ENCODE data around the gene MED13.

The MED13 gene, protein sequence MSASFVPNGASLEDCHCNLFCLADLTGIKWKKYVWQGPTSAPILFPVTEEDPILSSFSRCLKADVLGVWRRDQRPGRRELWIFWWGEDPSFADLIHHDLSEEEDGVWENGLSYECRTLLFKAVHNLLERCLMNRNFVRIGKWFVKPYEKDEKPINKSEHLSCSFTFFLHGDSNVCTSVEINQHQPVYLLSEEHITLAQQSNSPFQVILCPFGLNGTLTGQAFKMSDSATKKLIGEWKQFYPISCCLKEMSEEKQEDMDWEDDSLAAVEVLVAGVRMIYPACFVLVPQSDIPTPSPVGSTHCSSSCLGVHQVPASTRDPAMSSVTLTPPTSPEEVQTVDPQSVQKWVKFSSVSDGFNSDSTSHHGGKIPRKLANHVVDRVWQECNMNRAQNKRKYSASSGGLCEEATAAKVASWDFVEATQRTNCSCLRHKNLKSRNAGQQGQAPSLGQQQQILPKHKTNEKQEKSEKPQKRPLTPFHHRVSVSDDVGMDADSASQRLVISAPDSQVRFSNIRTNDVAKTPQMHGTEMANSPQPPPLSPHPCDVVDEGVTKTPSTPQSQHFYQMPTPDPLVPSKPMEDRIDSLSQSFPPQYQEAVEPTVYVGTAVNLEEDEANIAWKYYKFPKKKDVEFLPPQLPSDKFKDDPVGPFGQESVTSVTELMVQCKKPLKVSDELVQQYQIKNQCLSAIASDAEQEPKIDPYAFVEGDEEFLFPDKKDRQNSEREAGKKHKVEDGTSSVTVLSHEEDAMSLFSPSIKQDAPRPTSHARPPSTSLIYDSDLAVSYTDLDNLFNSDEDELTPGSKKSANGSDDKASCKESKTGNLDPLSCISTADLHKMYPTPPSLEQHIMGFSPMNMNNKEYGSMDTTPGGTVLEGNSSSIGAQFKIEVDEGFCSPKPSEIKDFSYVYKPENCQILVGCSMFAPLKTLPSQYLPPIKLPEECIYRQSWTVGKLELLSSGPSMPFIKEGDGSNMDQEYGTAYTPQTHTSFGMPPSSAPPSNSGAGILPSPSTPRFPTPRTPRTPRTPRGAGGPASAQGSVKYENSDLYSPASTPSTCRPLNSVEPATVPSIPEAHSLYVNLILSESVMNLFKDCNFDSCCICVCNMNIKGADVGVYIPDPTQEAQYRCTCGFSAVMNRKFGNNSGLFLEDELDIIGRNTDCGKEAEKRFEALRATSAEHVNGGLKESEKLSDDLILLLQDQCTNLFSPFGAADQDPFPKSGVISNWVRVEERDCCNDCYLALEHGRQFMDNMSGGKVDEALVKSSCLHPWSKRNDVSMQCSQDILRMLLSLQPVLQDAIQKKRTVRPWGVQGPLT (N-terminal part only)

DNA sequence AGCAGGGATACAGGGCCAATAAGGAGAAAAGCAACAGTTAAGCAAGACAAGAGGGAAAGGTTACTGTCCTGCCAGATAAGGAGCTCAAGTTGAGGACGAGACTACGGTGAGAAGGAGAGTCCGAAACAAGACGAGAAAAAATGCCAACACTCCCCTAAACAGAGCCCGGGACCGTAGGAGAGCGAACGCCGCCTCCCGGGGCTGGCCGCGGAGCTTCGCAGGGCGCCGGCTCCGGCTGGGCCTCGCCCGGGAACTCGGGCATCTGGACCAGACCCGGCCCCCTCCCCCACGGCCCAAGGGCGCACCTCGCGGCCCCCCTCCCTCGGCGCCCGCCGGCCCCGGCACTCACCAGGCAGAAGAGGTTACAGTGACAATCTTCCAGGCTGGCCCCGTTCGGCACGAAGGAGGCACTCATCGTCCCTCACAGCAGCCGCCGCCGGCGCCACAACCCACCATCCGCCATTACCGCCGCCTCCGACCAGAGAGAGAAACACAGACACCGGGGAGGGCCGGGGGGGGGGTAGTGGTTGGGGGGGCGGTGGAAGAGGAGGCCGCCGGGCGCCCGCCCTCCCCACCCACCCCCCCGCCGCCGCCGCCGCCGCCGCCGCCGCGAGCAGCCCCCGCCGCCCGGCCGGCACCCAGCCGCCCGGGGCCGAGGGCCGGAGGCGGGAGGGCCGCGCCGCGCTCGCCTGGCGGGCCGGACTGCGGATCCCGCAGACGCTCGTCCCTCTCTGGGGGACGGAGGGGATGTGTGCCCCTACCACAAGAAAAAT lies at the start of gene MED13:
Gene MED13 (minus strand): TSS at position 488 of the 773 bp plus-strand sequence. CDS start 73 bp downstream, at position 415.
- H3K4me3 ChIP-seq (ENCODE audit: low read length) = peak within 1 kb of the TSS; percentile 92
- H3K27me3 ChIP-seq (ENCODE audit: insufficient read depth, low read length) = no peaks in the 10 kb centered on the region
- H3K4me1 ChIP-seq (ENCODE audit: insufficient read depth, low read length) = peaks cover 13% of the 10 kb centered on the region
- peak within 1 kb of the TSS; percentile 88 for H3K27ac ChIP-seq (ENCODE audit: low read length)
- peak within 1 kb of the TSS; percentile 99 for H3K9ac ChIP-seq (ENCODE audit: low read depth, low read length)
- H3K36me3 ChIP-seq (ENCODE audit: insufficient read depth, low read depth, low read length) = peaks cover 33% of the 10 kb centered on the region
- H3K9me3 ChIP-seq (ENCODE audit: insufficient read depth, low read depth, low read length) = no peaks in the 10 kb centered on the region

DNA sequence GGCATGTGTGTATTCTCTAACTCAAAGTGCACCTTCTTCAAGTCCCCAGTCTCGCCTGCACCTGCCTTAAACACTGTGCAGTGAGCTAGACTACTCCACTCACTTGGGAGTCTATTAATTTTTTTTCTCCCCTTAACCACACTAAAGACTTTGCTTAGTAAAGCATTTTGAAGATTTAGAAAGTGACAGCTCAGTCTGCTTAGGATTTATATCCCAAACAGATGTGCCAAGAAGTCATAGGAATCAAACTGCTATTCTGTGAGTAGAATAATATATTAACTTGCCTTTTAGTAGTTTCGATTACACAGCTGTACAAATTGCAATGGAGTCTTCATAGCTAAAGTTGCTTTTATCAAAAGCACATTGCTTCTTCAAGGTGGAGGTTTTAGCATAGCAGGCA lies 47.2 kb upstream of the MED13 start:
- H3K9me3 ChIP-seq (ENCODE audit: insufficient read depth, low read depth, low read length) = no peaks in the 10 kb centered on the region
- H3K27ac ChIP-seq (ENCODE audit: low read length) = no peak overlapping the region
- no peaks in the 10 kb centered on the region for H3K4me1 ChIP-seq (ENCODE audit: insufficient read depth, low read length)
- H3K4me3 ChIP-seq (ENCODE audit: low read length) = no peak overlapping the region
- H3K9ac ChIP-seq (ENCODE audit: low read depth, low read length) = no peak overlapping the region
- no peaks in the 10 kb centered on the region for H3K36me3 ChIP-seq (ENCODE audit: insufficient read depth, low read depth, low read length)
- no peaks in the 10 kb centered on the region for H3K27me3 ChIP-seq (ENCODE audit: insufficient read depth, low read length)

DNA sequence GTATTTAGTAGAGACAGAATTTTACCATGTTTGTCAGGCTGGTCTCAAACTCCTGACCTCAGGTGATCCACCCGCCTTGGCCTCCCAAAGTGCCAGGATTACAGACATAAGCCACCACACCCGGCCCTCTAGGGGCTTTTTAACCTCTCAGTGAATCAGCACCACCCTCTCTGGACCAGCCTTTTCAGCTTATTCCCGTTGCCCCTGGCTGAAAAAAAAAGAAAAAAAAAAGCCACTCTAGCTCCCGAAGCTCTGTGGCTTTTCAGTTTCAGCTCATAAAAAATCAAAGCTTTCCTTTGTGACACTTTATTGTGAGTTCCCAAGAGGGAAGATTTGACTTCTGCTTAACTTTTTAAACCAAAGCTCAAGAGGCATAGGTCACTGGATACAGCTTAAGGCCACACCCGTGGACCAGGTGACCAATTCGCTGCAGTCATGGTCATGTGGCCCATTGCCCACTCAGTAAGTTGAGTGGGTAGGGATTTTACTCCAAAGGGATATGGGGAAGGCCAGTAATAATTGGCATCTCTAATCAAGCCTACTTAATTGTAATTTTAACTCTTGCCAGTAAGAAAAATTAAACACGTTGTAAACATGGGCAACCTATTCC lies 46.6 kb upstream of the MED13 start:
- Histone ChIP-seq H3K9me3 (ENCODE audit: insufficient read depth, low read depth, low read length) (no peaks in the 10 kb centered on the region), H3K36me3 (ENCODE audit: insufficient read depth, low read depth, low read length) (no peaks in the 10 kb centered on the region), H3K27me3 (ENCODE audit: insufficient read depth, low read length) (no peaks in the 10 kb centered on the region), H3K27ac (ENCODE audit: low read length) (no peak overlapping the region), H3K4me3 (ENCODE audit: low read length) (no peak overlapping the region), H3K9ac (ENCODE audit: low read depth, low read length) (no peak overlapping the region), H3K4me1 (ENCODE audit: insufficient read depth, low read length) (no peaks in the 10 kb centered on the region)

DNA sequence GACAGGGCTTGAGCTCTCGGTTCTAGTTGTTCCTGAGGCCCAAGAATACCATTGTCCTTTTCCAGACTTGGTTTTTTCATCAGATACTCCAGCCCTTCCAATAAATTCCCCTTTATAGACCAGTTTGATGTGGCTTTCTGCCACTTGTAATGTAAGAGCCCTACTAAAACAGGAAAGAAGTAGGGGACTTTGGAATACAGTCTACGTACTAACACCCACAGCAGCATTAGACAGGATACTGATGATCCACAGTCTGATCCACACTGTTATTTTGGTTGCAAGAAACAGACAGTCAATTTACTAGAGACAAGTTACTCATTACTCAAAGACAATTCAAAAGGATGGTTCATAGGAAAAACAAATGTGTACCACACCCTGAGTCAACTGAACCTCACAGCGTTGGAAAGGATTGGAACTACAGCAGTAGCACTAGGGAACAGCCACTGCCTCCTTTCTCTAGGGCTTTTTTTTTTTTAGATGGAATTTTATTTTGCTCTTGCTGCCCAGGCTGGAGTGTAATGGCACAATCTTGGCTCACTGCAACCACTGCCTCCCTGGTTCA lies 45.9 kb upstream of the MED13 start:
- Histone ChIP-seq H3K9me3 (ENCODE audit: insufficient read depth, low read depth, low read length) (no peaks in the 10 kb centered on the region), H3K36me3 (ENCODE audit: insufficient read depth, low read depth, low read length) (no peaks in the 10 kb centered on the region), H3K27me3 (ENCODE audit: insufficient read depth, low read length) (no peaks in the 10 kb centered on the region), H3K4me3 (ENCODE audit: low read length) (no peak overlapping the region), H3K27ac (ENCODE audit: low read length) (no peak overlapping the region), H3K9ac (ENCODE audit: low read depth, low read length) (no peak overlapping the region), H3K4me1 (ENCODE audit: insufficient read depth, low read length) (no peaks in the 10 kb centered on the region)

DNA sequence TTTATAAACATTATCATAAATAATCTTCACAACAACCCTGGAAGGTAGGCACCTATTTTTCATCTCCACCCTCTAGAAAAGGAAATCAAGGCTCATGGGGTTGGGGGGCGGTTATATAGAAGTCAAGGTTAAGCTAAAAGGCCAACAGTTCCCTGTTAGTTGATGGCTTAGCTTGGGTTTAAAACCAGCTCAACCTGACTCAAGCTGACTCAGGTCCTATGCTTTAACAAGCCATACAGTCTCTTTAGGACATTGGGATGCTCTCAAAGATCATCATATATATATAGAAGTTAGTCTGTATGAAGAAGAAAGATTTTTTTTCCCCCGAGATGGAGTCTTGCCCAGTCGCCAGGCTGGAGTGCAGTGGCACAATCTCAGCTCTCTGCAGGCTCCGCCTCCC lies 44.8 kb upstream of the MED13 start:
- Histone ChIP-seq H3K27ac (ENCODE audit: low read length) (no peak overlapping the region), H3K27me3 (ENCODE audit: insufficient read depth, low read length) (no peaks in the 10 kb centered on the region), H3K4me1 (ENCODE audit: insufficient read depth, low read length) (no peaks in the 10 kb centered on the region), H3K4me3 (ENCODE audit: low read length) (no peak overlapping the region), H3K9ac (ENCODE audit: low read depth, low read length) (no peak overlapping the region), H3K36me3 (ENCODE audit: insufficient read depth, low read depth, low read length) (no peaks in the 10 kb centered on the region), H3K9me3 (ENCODE audit: insufficient read depth, low read depth, low read length) (no peaks in the 10 kb centered on the region)

DNA sequence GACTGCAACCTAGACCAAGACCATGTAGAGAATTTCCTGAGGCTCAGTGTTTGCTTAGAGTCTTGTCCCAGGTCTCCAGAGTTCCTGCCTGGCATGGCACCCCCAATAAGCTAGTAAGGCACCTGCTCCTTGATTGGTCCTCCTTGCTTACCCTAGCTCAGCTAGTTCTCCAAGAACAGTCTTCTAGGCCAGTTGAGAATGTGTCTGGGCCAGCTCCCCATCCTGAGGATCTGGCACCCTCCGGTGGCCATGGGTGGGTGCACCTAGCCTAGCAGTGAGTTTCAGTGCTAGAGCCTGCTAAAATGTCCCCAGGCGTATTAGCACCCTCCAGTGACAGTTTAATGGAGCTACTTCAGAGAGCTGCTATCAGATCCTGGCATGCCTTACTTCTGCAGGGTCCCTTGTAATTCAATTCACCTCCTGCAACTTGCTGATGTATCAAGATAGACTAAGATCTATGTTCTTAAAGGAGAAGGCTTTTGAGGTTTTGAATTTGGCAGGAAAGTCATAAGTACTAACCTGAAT lies 44.4 kb upstream of the MED13 start:
- Histone ChIP-seq H3K9ac (ENCODE audit: low read depth, low read length) (no peak overlapping the region), H3K4me3 (ENCODE audit: low read length) (no peak overlapping the region), H3K36me3 (ENCODE audit: insufficient read depth, low read depth, low read length) (no peaks in the 10 kb centered on the region), H3K9me3 (ENCODE audit: insufficient read depth, low read depth, low read length) (no peaks in the 10 kb centered on the region), H3K27ac (ENCODE audit: low read length) (no peak overlapping the region), H3K4me1 (ENCODE audit: insufficient read depth, low read length) (no peaks in the 10 kb centered on the region), H3K27me3 (ENCODE audit: insufficient read depth, low read length) (no peaks in the 10 kb centered on the region)

DNA sequence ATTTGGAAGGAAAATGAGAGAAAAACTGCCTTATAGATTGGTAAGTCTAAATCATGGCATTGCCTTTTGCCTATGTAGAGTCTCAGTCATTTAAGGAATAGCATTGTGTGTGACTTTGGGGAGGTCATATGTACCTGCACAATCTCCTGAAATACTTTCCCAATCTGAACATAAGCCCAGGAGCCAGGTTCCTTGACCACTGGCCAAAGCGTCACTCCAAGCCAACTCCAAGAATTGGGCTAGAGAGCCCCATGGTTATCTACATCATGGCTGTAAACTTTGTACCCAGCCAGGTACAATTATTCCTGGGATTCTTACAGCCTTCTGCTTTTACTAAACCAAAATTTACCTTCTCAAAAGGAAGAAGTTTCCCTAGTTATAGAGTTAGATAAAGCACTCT lies 40.8 kb upstream of the MED13 start:
- Histone ChIP-seq H3K4me3 (ENCODE audit: low read length) (no peak overlapping the region), H3K27ac (ENCODE audit: low read length) (no peak overlapping the region), H3K36me3 (ENCODE audit: insufficient read depth, low read depth, low read length) (no peaks in the 10 kb centered on the region), H3K9me3 (ENCODE audit: insufficient read depth, low read depth, low read length) (no peaks in the 10 kb centered on the region), H3K9ac (ENCODE audit: low read depth, low read length) (no peak overlapping the region), H3K4me1 (ENCODE audit: insufficient read depth, low read length) (no peaks in the 10 kb centered on the region), H3K27me3 (ENCODE audit: insufficient read depth, low read length) (no peaks in the 10 kb centered on the region)

DNA sequence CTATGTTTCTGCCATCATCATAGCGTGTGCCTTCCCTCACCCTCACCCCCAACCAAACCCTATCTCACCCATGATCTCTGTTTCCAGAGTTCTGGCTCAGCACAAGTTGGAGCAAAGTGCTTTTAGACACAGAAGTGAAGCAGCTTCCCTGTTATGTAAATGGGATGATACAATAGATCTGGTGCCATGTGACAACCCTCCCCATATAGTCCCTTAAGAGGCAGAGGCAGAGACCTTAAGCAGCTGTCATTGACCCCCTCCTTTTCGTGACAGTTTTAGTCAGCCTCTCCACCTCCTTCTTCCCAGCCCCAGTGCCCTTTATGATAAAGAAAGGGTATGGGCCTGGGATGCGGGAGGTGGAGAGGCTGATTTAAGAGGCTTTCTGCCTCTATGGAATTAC lies 40.3 kb upstream of the MED13 start:
- Histone ChIP-seq H3K9me3 (ENCODE audit: insufficient read depth, low read depth, low read length) (no peaks in the 10 kb centered on the region), H3K9ac (ENCODE audit: low read depth, low read length) (no peak overlapping the region), H3K27me3 (ENCODE audit: insufficient read depth, low read length) (no peaks in the 10 kb centered on the region), H3K36me3 (ENCODE audit: insufficient read depth, low read depth, low read length) (no peaks in the 10 kb centered on the region), H3K4me1 (ENCODE audit: insufficient read depth, low read length) (no peaks in the 10 kb centered on the region), H3K4me3 (ENCODE audit: low read length) (no peak overlapping the region), H3K27ac (ENCODE audit: low read length) (no peak overlapping the region)

DNA sequence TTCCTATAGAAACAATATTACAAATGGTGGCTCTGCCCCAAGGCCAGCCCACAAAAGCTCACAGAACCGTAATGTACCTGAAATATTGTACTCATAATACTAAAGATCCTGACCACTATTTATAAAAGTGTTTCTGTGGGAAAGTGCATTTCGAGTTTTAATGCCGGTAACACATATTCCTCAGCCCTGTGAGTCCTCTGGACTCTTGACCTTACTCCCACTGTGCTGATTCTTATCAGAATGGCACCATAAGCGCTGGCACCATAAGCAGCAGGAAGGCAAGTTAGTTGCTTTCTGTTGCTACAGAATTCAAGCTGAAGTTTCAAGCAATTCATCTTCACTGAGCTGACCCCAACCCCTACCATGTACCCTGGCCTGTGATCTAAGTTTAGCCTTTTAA lies 36.4 kb upstream of the MED13 start:
- Histone ChIP-seq H3K9ac (ENCODE audit: low read depth, low read length) (no peak overlapping the region), H3K9me3 (ENCODE audit: insufficient read depth, low read depth, low read length) (no peaks in the 10 kb centered on the region), H3K36me3 (ENCODE audit: insufficient read depth, low read depth, low read length) (no peaks in the 10 kb centered on the region), H3K27ac (ENCODE audit: low read length) (no peak overlapping the region), H3K27me3 (ENCODE audit: insufficient read depth, low read length) (no peaks in the 10 kb centered on the region), H3K4me3 (ENCODE audit: low read length) (no peak overlapping the region), H3K4me1 (ENCODE audit: insufficient read depth, low read length) (no peaks in the 10 kb centered on the region)

DNA sequence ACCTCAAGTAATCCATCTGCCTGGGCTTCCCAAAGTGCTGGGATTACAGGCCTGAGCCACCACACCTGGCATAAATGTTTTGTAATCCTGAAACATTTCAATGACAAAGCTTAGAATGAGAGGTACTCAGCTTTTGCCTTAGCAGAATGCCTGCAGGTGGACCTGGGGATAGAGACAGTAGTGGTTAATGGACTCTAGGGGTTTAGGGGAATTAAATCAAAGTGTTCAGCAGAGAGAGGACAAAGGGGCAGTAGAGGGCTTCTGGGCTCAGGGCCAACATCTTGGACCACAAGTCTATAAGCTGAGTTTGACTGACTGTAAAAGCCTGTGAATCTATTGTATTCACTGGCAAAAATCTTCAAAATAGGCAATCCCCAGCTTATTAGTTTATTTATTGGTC lies 36.0 kb upstream of the MED13 start:
- no peak overlapping the region for H3K4me3 ChIP-seq (ENCODE audit: low read length)
- no peak overlapping the region for H3K9ac ChIP-seq (ENCODE audit: low read depth, low read length)
- no peaks in the 10 kb centered on the region for H3K27me3 ChIP-seq (ENCODE audit: insufficient read depth, low read length)
- no peaks in the 10 kb centered on the region for H3K36me3 ChIP-seq (ENCODE audit: insufficient read depth, low read depth, low read length)
- no peak overlapping the region for H3K27ac ChIP-seq (ENCODE audit: low read length)
- H3K9me3 ChIP-seq (ENCODE audit: insufficient read depth, low read depth, low read length) = no peaks in the 10 kb centered on the region
- no peaks in the 10 kb centered on the region for H3K4me1 ChIP-seq (ENCODE audit: insufficient read depth, low read length)

Measured in iPS-20b (cell line).